HG02642 (cell line): ENCODE results near the gene LUZP1.

Experiments used
- ATAC-seq: cut with Tn5 transposase; IDR thresholded peaks from one replicate; pipeline ENCODE4 v1.9.1; 2021; ENCODE audit warnings: mild to moderate bottlenecking; ENCODE audit not compliant: unreplicated experiment, poor library complexity

The LUZP1 gene

DNA sequence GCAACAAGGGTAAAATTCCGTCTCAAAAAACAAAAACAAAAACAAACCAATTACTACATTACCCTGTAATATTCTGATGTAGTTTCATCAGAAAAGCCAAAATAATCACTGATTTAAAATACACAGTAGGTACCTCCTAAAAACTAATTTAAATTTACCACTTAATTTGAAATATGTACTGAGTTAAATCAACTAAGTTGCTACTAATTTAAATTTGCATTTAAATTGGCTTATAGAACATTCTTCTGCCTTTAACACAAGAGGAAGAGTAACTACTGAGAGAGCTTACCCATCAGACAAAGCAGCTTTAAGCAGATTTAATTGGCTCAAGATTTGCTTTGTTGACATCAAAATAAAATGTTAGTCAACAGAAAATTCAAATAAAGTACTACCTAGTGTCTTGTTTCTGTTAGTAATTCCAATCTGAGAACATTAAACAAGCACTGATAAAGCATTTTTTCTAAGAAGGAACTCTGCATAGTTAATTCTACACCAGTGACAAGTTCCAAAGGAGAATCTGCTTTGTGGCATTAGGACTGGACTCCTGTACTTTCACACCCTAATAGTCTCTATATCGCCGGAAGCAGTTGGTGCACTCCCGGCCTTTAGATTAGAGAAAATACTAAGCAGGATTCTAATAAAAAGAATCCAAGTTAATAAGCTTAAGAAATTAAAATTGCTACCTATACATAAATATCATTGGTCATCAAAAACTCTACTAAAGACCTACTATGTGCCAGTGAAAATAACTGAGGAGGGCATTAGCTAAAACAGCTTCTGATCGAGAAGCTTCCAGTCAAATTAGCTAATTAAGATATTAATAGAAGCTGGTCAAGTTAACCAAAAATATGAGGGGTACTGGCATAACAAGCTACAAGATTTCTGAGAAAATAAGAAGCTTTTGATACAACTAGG lies 8.4 kb downstream of the LUZP1 start:
- no peak for ATAC-seq

DNA sequence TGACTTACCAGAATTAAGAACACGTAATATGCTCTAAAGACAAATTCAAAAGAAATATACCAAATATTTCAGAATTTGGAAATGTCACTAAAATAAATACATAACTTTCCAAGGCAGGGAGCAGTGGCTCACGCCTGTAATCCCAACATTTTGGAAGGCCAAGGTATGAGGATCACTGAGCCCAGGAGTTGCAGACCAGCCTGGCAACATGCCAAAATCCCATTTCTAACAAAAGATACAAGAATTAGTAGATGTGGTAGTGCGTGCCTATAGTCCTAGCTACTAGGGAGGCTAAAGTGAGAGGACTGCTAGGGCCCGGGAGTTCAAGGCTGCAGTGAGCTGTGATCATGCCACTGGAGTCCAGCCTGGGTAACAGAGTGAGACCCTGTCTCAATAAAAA lies 11.7 kb downstream of the LUZP1 start:
- no peak for ATAC-seq

DNA sequence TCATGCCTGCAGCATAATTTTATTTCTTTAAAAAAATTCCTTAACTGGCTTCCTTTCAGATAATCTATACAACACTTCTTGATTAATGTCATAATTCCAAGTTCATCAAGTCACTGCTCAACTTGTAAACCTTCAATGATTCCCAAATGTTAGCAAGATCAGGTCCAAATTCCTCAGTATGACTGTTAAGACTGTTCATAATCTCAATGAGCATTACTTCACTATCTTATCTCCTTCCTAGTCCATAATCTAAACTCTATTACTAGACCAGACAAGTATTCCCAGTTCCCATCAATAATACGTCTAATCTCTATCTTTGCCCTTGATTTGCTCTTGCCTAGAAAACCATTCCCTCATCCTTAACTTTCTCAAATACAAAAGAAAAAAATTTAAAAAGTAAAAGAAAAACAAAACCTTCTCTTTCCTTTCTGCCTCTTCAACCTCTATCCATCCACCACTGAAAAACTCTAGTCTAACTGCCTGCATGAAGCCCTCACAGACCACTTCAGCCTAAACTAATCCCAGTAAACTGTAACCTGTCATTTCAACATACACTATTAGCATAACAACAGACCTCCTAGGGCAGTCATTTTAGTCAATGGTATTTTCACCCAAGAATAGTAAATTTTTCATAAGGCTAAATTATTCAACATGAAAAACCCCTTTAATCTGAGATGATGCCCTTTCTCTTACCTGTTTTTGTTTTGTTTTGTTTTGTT lies 15.5 kb downstream of the LUZP1 start:
- no peak for ATAC-seq

DNA sequence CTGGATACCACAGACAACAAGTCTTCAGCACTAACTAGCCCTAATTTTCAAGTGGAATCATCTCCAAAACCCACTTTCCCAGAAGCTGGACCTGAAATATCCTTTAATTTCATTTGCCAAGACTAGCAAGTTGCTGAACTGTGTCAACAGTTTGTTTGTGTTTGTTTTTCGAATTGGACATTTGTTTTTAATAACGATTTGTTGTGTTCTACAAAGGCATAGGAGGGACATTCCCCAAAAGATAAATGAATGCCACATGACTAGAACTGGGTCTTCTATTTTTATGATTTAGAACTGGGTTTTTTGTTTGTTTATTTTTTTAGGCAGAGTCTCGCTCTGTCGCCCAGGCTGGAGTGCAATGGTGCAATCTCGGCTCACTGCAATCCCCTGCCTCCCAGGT lies 17.9 kb downstream of the LUZP1 start:
- no peak for ATAC-seq

DNA sequence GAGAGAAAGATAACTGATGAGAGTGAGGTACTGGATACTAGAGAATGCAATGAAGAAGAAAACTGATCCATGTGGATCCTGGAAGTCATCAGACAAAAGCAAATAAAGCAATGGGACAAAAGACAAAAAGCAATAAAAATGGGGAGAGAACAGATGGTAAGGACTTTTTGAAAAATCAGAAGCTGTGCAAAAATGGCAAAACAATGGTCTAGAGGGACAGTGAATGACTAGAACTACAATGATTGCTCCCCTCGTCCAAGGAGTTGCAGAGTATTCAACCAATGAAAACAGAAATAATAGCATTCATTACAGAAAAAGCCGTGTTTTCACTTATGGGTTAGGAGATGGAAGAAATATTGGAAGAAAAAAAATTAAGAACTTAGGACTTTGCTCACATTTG lies 18.5 kb downstream of the LUZP1 start:
- no peak for ATAC-seq

DNA sequence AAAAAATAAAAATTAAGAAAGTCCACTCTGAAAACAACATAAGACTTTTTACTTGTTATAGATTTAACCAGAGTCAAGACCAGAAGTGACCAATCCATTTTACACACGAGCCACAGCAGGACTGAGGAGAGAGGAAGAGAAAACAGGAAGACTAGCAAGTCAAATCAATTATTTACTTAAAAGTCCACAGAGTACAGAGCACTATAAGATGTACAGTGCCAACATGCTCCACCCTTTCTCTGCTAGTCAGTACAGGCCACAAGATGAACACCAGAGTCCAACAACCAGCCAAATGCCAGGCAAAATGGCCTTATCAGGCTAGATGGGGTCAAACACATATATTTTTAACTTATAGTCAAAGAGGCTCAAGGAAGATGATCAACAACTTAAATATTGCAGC lies 19.5 kb downstream of the LUZP1 start:
- ATAC-seq = no peak

DNA sequence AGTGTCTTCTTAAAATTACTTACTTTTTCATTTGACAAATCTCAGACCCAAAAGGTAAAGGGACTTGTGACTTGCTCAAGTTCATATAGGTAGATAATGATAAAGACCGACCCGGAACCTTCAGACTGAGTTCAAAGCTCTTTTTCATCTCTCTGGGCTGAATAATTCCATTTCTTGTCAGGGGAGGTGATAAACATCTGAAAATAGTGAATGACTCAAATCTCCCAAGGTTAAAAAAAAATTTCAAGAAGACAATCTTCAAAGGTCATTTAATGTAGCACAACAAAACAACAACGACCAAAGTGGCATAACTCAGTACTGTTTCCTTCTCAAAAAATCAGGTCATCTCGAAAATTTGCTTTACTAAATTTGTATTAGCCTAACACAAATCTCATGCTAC lies 20.6 kb downstream of the LUZP1 start:
- ATAC-seq = no peak

DNA sequence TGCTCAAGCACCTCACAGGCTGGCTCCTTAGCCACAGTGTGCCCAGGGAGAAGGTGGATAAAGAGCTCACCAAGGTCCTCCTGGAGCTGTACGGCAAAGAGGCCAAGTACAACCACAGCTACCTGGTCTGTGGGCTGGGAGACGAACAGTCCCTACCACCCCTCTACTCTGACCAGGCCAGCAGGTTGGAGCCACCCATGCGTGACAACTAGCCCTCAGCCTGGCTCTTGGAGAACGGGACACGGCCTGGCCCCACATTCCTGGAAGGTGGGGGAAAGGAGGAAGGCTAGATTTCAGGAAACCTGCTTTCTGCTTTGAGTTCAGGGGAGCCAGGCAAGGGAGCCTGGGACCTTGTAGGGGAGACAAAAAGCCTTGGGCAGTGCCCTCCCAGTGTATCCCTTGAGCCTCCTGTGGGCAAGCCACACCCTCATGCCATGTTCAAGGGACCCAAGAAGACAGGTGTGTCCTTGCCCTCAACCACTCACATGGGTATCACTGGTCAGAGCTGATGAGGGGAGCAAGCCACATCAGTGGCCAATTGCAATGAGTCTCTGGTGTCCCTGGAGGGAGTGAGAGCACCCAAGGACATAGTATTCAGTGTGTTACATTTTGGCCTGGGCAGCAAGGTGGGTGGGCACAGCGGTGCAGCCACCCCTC lies 27.6 kb downstream of the LUZP1 start:
- no peak for ATAC-seq

DNA sequence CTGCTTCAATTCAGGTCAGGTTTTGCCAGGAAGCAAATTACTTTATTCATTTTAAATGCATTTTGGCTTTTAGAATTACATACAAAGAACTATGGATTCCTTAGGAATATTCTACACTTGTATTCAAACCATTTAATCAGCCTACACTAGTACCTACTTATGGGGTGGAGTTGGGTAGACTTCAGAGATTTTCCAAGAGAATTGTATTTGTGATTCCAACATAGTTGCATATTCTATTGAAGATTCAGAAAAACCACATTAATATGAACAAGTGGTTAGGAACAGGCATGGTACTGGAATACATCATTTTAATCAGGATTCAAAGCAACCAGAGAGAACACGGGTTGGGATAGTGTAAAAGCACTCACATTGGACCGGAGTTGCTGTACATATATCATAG lies 33.4 kb downstream of the LUZP1 start:
- ATAC-seq = no peak

DNA sequence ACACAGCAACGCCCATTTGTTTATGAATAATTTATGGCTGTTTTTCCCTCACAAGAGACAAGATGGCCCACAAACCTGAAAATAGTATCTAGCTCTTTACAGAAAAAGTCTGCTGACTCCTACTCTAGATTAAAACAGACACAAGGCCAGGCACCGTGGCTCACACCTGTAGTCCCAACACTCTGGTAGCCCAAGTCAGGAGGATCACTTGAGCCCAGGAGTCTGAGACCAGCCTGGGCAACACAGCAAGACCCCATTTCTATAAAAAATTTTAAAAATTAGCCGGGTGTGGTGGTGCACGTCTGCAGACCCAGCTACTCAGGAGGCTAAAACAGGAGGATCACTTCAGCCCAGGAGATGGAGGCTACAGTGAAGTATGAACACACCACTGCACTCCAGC lies 34.6 kb downstream of the LUZP1 start:
- ATAC-seq = no peak

DNA sequence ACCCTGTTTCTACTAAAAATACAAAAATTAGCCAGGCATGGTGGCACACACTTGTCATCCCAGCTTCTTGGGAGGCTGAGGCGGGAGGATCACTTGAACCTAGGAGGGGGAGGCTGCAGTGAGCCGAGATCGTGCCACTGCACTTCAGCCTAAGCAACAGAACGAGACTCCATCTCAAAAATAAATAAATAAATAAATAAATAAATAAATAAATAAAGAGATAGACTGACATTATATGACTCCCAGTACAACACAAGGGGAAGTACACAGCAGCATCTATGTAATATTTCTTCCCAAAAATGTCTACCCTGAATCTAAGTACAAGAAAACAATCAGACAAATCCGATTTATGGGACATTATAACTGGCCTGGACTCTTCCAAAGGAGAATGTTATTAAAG lies 35.1 kb downstream of the LUZP1 start:
- ATAC-seq = no peak

DNA sequence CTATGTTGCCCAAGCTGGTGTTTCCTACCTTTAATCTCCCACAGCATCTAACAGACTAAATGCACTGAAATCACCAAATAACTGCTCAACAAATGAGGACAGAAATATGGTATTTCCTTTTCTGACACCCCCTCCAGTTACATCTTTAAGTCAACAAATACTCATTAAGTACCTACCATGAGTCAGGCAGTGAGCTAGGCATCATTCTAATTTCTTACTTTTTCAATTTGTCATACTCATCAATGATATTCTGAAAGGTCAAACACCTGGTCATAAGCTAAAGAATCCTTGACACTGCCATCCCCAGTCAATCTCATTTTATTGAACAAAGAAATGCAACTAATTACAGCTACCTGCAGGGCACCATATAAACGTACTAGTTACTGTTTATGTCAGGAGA lies 36.6 kb downstream of the LUZP1 start:
- no peak for ATAC-seq

DNA sequence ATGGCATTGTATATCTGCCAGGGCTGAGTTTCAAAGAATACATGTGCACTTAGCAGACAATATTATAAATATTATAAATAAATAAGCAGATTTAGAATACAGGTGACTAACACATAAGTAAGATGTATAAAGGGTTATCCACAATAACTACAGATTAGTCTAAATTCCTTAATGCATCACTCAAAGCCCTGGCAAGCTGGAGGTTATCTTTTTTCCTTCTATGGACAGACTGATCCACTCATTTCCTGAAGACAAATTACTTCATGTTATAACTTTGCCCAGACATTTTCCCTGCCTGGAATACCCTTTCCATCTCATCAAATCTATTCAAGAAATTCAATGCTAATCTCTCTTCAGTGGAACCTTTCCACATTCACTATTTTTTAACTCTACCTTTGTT lies 38.8 kb downstream of the LUZP1 start:
- no peak for ATAC-seq

DNA sequence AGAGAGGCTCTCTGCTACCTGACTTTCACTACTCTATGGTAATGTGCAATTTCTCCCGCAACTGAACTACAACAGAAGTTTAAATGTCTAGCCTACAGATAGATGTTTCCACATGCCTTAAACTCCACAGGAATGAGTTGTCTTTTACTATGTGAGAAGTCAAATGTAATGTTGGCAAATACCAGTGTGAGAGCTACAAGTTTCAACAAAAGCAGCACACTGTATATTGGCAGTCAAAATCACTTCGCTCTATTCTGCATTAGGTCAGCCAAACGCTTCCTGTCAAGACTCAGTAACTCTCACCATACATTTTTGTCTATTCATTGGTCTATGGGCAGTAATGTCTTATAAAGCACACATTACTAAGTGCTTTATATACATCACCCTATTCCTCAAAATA lies 41.9 kb downstream of the LUZP1 start:
- ATAC-seq = no peak

DNA sequence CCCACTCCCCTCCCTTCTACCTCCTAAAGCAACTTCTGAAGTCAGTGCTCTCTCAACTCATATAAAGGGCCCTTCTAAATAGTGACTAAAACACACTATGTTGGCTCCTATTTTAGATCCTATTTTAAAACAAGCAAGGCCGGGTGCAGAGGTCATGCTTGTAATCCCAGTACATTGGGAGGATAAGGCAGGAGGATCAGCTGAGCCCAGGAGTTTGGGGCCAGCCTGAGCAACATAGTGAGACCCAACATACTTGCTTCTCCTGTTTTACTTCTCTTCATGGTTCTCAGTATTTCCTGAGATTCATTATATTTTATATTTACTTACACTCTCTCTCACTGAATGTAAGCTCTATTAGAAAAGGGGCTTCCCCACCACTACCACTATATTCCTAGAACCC lies 42.5 kb downstream of the LUZP1 start:
- no peak for ATAC-seq

DNA sequence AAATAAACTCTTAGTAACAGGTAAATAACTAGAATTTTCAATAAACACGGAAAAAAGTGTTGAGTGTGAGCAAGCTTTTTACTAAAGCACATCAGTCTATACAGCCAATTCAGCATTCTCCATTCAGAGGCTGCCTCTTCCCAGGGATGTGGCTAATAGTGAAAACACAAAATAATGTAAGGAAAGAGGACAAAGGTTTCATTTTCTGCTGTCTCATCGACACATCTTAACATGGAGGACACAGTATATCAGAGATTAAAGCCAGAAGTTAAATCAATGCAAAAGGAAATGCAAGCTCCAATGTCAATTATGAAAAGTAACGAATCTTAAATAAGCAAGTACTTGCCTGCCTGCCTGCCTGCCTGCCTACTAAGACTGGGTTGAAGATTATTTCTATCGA lies 43.2 kb downstream of the LUZP1 start:
- no peak for ATAC-seq

DNA sequence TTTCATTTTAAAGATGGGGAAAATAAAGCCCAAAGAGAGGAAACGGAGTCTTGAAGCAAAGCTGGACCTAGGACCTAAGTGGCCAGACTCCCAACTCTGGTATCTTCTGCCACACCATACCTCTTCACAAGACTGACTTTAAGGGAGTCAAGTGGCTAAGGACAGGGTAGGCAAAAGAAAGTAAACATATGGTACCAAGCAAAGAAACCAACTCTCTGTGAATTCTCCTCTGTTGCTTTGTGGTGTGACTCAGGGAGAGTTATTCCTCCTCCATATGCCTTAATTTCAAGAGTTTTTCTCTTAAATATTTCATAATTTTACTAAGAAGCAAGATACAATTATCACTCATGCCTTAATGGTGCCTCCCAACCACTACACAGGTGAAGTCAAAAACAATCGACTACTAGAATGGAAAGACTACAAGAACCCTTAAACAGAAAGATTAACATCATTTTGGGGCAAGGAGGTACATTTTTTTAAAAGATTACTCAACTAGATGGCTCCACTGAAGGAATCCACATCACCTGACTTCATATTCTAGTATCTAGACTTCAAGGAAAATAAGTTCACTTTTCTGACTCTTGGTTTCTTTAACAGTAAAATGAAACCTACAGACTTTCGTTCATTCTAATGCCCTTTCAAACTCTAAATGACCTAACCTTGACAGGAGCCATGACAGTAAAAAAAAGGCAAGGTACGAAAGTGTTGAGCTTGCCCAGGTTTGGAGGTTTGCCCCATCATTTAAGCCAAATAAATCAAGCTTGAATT lies 44.2 kb downstream of the LUZP1 start:
- ATAC-seq = no peak

DNA sequence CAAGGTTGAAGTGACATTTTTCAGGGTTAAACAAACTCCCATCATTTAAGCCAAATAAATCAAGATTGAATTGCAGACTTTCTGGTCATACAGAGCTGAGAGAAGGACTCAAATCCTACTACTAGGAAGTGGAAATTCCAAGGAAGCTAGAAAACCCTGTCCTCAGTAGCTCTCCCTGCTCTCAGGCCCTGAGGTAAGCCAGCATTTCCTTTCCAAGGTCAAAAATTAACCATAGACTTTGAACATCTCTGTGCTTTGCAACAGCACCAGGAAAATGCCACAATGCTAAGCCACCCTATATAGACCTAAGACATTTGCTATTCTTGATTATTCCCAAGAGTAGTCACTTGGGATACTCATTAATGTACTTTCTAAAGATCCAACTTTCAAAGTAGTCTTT lies 45.1 kb downstream of the LUZP1 start:
- no peak for ATAC-seq

DNA sequence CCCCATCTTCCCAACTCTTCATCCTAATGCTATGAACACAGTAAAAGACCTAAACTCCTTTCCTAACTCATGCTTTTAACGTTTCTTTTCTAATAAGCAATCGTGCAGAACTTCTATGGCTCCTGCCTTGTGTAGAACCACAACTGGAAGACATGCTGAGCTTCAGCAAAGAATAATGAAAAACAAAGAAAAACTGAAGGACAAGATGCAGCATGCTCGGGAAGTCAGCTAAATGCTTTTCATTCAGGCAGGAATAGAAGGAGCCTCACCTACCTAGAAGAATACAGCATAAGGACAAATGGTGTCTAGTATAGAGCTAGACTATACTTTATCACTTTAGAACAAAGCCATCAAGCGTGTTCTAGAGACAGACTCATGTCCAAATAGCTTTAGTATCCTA lies 45.9 kb downstream of the LUZP1 start:
- no peak for ATAC-seq

DNA sequence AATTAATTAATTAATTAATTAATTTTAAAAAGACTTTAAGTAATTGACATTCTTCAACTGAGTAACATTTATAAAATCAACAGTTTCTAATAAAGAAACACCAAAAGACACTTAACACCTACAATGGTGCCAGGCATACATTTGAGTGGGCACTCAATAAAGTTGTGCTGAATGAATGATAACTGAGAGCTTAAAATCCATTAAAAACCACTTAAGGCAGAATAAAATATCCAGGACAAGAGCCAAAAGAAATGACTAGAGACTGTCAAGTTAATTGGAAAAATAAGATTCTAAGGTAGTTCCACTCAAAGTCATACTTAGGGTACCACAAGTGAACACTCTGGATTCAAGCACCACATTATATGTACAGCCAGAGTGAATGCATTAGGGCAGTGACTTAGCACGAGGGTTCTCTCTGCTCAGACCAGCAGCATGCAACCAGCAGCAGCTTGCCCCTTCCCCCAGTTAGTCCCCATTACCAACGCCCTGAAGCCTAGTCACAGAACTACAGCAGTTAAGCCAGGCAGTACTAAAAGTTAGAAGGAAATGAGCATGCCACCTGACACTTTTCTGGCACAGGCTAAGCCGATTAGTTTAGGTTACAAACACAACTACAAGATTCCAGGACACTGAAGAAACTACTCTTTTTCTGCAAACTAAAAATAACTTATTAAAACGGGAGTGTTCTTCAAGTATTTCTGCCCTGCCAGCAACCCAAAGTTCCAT lies 46.5 kb downstream of the LUZP1 start:
- no peak for ATAC-seq
